Measurements from ENCODE around the gene JAZF1.
"Not testable (repeated sequence)": the region's sequence is repeated elsewhere in the genome, so short reads cannot be mapped to it uniquely, and the experiment has no call there.

JAZF1 gene

DNA sequence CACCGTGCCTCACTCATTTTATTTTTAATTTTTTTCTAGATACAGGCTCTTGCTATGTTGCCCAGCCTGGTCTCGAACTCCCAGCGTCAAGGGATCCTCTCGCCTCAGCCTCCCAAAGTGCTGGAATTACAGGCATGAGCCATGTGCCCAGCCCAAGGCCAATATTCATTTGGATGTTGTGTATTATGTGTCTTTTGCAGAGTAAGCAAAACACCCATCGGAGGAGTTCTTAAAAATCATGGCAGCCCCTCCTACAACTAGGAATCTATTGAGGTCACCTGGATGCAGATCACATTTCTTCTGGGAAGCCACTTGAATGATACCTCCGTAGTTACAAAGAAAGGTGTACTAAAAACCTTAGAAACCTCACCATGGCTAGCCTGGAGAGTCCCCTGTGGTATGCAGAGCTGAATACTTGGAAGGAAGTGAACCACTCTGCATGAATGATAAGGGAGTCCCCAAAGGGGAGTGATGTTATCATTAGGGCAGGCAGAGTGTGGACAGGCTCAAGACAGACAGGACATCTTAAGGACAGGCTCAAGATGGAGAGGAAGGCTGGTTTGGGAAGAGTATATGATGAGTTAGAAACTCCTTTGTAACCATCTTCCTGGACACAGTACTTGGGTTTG, 254.9 kb downstream of the JAZF1 start:
- DNase-seq, result no peak

DNA sequence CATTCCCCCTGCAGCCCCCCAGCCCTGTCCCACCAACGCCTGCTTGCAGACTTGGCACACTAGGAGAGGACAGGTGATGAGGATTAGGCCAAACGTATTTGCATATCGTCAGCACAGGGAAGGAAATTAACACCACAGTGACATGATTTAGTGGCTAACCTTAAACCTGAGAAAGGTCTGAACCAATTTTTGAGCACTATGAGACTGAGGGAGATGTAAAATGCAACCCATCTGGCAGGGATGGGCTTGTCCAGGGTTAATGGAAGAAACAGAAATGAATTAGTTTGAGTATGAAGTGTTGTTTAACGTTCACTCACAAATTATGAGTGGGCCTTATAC, 257.0 kb downstream of the JAZF1 start:
- no peak for DNase-seq

DNA sequence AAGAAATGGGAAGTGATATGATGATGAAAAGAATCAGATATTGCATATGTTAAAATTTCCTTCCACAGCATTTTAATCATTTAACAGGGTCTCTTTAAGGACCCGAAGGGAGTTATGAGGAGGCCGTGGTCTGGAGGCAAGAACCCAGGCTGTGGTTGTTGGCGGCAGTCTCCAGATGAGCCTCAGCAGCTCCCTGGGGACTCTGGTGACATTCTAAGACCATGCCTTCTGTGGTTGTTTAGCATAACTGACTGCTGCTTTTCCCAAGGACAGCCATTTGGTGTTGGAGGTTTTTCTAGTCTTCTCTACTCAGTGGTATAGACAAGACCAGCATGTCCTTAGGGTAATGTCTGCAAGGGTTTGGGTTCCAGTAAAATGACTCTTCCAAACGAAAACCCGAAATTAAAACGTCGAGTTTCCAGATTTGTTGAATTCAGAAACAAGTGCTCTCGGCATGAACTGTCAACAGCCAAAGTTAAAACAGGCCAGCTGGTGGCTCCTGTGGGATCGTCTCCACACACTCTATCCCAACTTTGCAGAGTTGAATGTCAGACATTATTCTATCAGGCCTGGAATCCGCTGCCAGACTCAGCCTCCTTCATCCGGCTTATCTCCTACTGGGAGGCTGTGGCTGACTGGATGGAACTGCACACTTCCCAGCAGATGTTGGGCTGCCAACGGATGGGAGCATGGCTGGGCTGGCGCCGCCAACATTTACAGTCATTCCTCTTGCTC, 257.5 kb downstream of the JAZF1 start:
- DNase-seq, result no peak

DNA sequence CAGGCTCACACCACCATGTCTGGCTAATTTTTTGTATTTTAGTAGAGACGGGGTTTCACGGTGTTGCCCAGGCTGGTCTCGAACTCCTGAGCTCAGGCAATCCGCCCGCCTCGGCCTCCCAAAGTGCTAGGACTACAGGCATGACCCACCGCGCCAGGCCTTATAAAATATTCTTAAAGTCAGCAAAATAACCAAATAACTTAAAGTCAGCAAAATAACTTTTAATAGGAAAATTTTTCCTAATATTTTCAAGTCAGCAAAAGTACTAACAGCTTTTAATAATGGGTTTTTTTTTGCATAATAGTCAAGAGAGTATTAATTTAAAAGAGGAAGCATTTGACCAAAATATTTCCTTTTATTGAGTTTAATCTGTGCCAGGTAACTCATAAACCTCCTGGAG, 258.2 kb downstream of the JAZF1 start:
- DNase-seq, result not testable (repeated sequence)

DNA sequence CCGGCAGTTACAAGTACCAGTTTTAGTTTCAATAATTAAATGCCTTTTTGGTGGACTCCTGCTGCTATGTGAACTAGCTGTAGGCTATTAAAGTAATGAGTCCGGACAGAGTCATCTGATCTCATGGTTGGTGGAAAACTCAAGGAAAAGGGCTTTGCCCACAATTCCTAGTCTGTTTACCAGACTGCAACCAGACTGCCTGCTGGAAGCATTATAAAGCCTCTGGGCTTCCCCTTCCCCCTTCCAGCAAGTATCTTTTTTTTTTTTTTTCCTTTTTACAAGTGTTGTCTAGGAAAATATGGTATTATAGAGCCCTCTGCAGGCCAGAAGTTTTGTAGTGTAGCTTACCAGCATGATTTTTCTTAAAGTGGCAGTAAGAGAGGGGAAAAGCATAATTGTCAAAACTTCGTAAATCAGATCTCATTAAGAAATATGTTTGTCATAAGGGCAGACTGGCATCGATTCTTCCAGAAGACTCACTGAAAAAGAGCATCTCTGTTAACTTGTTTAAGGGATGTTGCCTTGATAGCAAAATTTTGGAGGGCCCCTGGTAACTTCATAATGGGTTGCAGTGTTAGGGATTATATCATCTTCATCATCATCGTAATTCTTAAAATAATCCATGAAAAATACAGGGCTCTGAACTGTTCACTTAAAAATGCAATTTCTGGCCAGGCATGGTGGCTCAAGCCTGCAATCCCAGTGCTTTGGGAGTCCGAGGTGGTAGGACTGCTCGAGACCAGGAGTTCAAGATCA, 259.3 kb downstream of the JAZF1 start:
- DNase-seq, result no peak

DNA sequence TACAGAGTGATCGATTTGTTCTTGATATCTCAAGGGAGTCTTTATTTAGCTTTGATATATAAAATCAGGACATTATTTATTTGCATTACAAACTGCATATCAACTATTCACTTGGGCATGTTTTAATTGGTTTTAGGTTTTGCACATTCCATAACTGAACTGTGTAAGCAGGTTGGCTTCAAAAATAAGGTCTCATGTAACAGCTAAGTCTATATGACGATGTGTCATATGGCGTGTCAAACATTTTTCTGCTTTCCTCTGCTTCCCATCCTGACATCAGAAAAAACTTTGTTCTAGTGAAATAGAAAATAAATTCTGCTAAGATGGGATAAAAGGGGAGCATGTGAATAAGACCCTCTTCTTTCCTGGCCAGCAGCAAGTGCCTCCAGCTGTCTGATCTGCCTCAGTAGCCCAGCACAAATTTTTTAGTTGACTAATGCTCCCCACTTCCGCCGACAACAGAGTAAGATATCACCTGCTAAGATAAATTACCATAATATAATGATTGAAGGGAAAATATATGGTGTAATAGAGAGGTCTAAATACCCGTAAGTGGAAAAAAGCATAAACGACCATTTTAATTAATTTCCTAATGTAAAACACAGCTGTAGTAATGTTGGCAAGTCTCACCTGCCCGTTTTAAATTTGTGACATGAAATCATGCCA, 260.2 kb downstream of the JAZF1 start:
- DNase-seq, result no peak

DNA sequence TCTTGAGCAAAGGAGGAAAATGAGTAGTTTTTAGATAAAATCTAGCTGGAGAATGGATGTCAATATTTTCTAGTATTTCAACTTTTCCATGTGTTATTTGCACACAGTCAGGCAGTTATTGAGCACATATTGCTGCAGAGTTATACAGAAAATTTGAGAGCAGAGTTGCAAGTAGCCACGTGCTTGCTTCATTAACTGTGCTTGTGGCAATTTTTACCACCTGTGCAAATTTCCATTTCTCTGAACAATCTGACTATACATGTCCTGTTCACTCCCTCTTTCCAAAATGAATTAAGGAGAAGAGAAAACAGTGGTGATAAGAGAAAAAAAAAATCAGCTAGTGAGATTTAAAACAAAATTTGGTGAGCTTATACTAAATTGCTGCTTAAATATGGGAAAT, 262.1 kb downstream of the JAZF1 start:
- no peak for DNase-seq

DNA sequence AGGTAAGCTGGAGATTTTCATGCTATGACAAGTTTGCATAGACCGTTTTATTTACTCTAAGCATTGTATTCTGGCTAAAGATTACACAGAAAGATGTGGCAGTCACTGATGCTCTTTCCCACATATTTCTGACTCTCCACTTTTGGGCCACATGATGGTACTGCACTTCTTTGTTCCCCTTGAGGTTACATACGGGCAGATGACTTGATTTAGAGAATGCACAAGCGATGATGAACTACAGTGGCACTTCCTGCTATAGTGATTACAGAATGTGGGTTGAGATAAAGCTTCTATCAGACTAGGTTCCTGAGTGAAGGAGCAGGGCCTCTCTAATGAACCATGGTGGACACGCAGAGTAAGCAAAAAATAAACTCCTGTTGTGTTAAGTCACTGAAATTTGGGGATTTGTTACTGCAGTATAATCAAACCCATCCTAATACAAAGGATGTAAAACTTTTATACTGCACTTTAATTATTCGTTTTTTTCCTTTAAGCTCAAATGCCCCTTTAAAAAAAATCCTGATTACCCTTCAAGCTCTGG, 262.8 kb downstream of the JAZF1 start:
- DNase-seq, result no peak

DNA sequence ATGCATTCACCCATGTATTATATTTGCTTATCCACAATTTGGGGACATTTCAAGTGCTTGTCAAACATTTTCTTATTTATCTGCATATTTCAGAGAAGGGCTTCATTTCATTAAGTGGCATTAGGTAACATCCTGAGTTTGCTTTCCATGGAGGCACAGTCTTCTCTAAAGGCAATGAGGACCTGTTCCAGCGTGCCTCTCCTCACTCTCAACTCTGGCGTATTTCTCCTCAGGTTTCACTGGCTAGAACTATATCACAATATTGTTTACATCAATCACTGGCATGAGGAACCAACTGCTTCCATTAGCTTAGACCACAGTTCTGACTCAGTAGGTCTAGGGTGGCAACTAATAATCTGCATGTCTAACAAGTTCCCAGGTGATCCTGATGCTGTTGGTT, 263.5 kb downstream of the JAZF1 start:
- no peak for DNase-seq

DNA sequence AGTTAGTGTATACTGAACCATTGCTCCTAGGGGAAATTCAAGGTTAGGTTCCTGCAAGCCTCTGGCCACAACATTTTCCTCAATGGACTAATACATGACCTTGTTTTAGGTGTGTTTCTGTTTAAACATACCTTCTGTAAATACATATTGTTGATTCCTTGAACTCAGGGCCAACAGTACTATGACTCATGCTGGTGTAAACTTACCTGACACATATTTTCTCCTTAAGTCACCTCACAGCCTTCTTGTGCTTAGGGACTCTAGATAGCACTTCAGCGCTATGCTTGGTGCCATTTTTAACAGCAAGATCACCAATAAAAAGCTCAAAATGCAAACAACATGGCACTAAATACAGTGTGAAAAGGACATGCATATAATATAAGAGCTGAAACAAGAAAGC, 264.2 kb downstream of the JAZF1 start:
- no peak for DNase-seq

DNA sequence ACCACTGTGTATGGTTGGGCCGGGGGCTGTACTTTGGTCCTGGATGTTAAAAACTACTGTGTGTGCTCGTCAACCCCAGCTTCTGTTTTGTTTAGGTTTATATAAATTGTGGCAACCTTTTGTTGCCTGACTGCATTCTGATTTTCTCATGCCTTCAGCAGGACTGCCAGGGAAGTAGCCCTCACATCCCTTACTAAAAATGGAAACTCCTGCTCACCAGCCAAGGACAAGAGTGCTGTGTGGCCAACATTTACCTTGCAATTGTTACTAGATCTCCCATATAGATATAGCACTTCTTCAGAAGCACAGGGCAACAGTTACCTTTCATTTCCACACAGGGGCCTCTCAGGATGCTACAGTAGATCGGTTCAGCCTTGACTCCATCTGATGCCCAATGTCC, 266.2 kb downstream of the JAZF1 start:
- DNase-seq, result no peak

DNA sequence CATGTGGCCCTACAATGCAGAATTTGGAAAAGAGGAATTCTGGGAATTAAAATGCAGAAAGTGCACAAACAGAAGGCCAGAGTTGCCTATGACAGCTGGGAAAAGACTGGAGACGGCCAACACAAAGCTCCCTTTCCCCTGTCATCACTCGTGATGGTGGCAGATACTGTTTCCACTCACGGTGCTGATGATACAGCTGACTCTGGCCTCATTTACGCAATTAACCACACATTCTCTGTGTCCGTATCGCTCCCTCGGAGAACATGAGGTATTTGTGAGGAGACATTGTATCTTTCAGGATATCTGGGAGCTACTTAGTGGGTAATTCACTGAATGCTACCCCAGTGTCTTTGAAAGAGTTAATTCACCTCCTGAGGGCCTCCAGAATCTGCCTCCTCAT, 267.8 kb downstream of the JAZF1 start:
- DNase-seq, result no peak

DNA sequence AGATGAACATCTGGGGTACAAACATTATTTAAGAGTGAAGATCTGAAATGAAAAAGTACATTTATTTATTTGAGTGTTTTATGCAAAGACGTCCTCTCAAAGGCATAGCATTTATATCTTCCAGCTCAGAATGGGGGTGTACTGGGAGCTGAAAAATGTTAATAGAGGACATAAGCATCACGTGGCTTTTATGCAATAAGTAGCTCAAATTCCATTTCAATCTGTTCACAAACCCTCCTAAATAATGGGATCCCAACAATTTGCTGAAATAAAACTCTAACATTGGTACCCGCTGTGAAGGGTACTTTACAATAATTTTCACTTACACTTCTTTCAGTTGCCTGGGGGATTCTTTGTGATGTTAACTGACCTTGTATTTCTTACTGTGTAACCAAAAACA, 268.7 kb downstream of the JAZF1 start:
- DNase-seq, result no peak

DNA sequence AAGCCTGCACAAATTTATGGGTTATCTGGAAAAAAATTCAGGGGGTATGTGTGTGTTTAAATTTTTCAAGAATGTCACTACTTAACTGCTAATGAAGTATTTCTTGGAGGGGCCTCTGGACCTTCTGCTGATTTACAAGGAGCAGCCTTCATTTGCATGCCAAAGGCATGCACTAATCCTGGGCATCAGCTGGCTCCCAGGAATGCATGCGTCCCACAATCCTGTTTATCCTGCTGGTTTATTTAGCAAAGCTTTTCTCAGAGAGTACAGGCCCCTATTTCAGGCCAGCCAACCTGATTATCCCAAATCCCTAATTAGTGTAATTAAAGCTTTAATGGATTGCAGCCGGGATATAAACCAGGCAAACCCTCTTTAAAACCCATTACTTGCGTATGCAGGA, 270.3 kb downstream of the JAZF1 start:
- DNase-seq, result no peak

DNA sequence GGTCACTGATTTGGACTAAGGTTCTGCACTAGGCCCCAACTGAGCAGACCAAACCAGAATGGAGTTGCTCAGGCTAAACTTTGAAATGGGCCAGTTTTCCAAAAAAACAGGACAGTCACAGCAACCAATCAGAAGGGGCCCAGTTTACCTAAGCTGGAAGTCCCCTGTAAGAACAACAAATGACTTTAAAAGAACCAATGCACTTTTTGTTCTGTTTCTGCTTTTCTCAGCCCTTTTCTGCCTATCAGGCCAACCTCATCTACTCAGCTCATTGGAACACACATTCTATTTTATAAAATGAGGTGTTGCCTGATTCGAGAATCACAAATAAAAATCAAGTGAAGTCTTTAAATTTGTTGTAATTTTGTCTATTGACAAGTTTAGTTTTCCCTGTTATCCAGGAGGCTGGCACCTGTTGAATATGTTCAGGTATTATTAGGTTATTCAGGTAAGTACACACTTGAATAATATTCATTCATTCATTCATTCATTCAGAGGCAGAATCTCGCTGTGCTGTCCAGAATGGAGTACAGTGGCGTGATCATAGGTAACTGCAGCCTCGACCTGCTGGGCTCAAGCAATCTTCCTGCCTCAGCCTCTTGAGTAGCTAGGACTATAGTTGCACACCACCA, 271.9 kb downstream of the JAZF1 start:
- no peak for DNase-seq

DNA sequence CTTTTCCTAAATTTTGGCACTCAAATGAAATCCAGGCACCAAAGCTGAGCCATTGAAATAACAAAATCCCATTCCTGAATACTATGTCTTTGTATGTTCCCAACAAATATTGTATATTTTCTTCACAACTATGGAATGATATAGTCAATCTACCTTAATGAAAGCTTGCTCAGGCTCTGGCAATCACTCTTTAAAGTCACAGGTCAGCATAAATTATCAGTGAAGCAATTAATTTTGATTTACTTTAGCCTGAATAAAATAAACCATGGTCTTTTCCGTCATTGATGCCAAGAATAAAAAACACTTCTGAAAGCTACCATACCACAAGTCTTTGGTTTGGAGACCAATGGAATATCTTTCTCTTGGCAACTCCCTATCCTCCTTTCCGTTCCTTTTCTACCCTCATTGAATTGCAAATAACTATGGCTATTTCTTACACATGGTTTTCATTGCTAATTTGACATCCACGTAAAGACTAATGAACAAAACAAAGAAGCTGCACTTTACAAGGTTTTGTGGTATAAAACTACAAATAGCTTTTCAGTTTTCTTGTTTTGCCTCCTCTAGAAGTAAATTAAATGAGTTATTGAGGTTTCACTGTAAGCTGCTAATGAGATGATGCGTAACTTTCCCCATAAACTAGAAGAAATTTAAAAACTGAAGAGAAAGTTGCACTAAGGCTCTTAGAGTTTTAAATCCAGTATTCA, 274.1 kb downstream of the JAZF1 start:
- no peak for DNase-seq

DNA sequence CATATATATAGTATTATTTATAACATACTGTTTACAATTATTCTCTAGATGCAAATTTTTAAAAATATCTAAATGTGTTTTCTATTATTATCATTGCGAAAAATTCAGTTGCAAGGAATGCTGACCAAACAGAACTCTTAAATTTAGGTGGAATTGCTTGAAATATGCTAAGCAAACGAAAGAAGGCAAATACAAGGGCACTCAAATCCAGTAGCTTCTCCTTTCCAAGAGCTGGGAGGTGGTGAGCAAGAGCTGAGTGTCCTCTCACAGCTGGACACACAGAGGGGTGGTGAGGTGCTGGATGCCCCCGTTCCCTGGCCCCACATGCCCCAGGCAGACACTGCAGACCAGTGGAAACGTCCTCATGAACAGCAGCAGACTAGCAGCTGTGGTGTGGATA, 274.6 kb downstream of the JAZF1 start:
- no peak for DNase-seq

DNA sequence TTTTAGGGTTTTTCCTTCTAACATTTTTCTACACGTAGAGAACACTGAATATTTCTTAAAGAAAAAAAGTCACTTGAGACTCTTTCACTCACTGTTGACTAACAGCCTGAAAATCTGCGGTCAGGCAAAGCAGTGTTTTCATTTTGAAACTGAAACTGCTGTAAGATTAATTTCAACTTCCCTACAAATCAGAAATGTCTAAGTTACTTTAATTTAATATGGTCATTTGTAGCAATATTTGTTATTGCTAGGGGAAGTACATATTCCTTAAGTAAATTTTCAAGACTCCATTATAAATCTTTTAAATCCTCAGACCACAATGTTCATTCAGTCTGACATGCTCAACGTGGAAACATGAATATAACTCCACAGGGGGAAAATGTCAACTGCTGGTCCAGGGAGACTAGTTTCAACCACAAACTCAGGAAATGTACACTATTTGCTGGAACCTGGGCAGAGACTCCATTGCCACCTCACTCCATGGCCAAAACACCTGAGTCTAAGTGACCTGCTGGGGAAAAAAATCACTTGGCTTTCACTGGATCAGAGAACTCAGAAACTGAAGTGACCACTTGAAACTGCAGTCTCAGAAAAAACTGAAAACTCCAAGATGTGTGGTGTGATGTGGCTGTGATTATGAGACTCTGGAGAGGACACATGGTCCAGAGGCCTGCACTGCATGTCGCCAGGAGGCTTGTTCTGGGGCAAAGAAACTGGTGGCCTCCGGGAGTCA, 279.4 kb downstream of the JAZF1 start:
- DNase-seq, result no peak

DNA sequence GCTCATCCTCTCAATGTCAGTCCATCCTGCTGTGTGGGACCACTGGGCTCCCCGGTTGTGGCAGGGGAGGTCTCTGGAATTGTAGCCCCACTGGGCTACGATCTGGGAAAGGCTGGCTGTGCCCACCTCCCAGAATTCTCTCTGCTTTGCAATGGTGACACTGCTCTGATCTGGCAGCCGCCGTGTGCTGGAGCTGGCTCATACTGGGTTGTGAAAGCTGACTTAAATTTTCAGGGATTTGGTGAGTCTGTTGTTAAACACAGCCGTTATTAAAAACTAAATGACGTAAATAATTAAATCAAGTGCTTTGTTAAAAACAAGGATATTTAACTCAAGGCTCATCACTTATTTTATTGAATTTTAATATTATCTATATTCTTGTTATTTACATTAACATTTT, 280.6 kb downstream of the JAZF1 start:
- DNase-seq, result no peak

DNA sequence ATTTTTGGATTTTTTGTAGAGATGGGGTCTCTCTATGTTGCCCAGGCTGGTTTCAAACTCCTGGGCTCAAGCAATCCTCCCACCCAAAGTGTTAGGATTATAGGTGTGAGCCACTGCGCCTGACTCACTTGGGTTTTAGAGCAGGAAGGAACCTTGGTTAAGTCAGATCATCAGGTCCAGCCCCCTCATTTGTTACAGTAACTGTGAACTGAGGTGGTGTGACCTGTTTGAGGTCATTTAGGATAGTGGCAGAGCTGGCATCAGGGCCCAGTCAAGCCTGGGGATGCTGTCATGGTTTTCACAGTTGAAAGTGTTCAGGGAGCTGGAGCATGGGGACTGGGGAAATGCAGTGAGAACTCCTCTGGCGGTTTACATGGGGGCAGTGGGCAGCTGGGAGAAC, 281.0 kb downstream of the JAZF1 start:
- no peak for DNase-seq

DNA sequence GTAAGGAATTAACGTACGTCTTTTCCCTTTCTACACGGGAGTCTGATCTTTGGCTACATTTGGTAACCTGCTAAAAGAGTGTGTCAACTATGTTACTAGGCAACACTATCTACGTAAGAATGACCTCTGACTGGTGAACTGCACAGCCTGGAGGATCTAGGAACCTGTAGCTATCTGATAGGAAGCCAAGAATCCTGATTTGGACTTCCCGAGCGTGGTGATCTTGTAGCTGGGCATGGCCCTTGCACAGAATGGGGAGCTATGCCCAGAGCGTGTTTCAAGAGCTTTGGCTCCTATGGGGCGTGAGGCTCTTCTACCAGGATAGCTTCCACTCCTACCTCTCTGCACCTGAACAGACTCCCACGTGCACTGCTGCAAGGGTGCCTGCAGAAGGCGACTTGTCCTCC, 283.2 kb downstream of the JAZF1 start:
- DNase-seq, result no peak

DNA sequence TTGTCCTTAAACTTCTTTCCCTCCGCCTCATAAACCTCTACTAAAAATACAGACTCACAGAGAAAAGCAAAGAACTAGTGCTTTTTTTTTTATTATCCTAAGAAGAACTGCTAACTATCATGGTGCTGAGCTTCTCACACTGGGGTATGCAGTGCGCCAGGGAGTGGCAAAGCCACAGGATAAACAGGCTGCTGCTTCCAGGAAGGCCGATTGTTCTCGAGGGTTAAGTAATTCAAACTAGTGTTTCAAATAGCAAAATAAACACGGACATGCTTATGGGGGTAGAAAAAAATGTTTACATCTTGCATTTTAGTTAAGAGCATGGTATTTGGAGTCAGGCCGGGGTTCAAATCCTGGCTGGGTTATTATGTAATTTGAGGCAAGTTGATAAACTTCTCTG, 283.6 kb downstream of the JAZF1 start:
- no peak for DNase-seq

Measured in activated CD8-positive, alpha-beta memory T cell treated with anti-CD3 and anti-CD28 coated beads, Interleukin-2, amount 50 U/mL, for 4 hours (primary cell).